Natural killer cell (primary cell): ENCODE results near the gene EID2B. TPM values are rescaled to one million over a fixed set of nuclear protein-coding genes. Genes with fewer than 3 reads are reported as not detected.

Experiments
- ATAC-seq, 3 donors: fragments of 150-1000 bp in 2 of 3; fragments of 200-7000 bp in 1 of 3; cut with Tn5 transposase; 1 replicate in 1 of 3; 2 replicates in 2 of 3; pipeline ENCODE4 v1.10.0; 2021; ENCODE audit warnings: mild to moderate bottlenecking in 2 of 3, moderate library complexity in 2 of 3
- DNase-seq, 2 donors: peaks; one replicate each; pipeline versions ENCODE4 v3.0.0 to v3.0.0-alpha.2; 2013 to 2021; ENCODE audit warnings: mixed read lengths in 1 of 2
- H3K27ac ChIP-seq: one replicate; pipeline ENCODE4 v1.5.1; 2013; ENCODE audit warnings: mild to moderate bottlenecking, low read length
- H3K27me3 ChIP-seq: one replicate; pipeline ENCODE4 v1.6.1; 2013; ENCODE audit warnings: low read length; ENCODE audit not compliant: control insufficient read depth, insufficient read depth
- H3K36me3 ChIP-seq: one replicate; pipeline ENCODE4 v1.6.1; 2013; ENCODE audit warnings: low read length; ENCODE audit not compliant: control insufficient read depth, insufficient read depth
- H3K4me1 ChIP-seq: one replicate; pipeline ENCODE4 v1.6.1; 2013; ENCODE audit warnings: low read length; ENCODE audit not compliant: control insufficient read depth, insufficient read depth
- H3K4me3 ChIP-seq: one replicate; pipeline ENCODE4 v1.5.1; 2013; ENCODE audit warnings: low read length
- H3K9me3 ChIP-seq: one replicate; pipeline ENCODE4 v1.6.1; 2013; ENCODE audit warnings: low read length; ENCODE audit not compliant: control insufficient read depth, insufficient read depth
- H3K27ac Mint-ChIP-seq, 2 donors: one replicate each; pipeline ENCODE4 v1.8.0; 2022; ENCODE audit warnings: mild to moderate bottlenecking in 2 of 2, mixed read lengths in 2 of 2, moderate library complexity in 1 of 2
- H3K27me3 Mint-ChIP-seq, 2 donors: one replicate each; pipeline ENCODE4 v1.8.0; 2022; ENCODE audit warnings: low read depth in 2 of 2, mixed read lengths in 2 of 2
- H3K36me3 Mint-ChIP-seq: one replicate; pipeline ENCODE4 v1.8.0; 2022; ENCODE audit warnings: mixed read lengths
- H3K4me1 Mint-ChIP-seq, 2 donors: one replicate each; pipeline ENCODE4 v1.8.0; 2022; ENCODE audit warnings: mixed read lengths in 2 of 2
- H3K4me3 Mint-ChIP-seq: one replicate; pipeline ENCODE4 v1.8.0; 2022; ENCODE audit warnings: mild to moderate bottlenecking, moderate library complexity, mixed read lengths
- H3K9me3 Mint-ChIP-seq, 2 donors: one replicate each; pipeline ENCODE4 v1.8.0; 2022; ENCODE audit warnings: mixed read lengths in 2 of 2
- WGBS: methylation state at CpG from one replicate; pipeline ENCODE4 v1.1.7; 2013; ENCODE audit warnings: missing lambda C conversion rate; ENCODE audit not compliant: insufficient coverage; 5-methylcytosine and 5-hydroxymethylcytosine counted together
- intact Hi-C: fragments of 100-400 bp; cut with micrococcal nuclease; formaldehyde crosslinking; loops from one replicate; pipeline ENCODE4 v1.14.2; 2022
- total RNA-seq, 4 donors: library from RNA; stranded (reverse); fragments of 120-200 nt in 1 of 4; gene quantifications; one replicate each; pipeline versions ENCODE4 v1.2.3 to v1.2.4, GENCODE V29; 2013 to 2022
- TF ChIP-seq, protein P1 (sequence below): fragments of 200-600 bp; IDR thresholded peaks from one replicate; pipeline ENCODE4 v1.8.0; 2022; ENCODE audit warnings: antibody characterized with exemption

The EID2B gene
- total RNA-seq, 3 donors from 2014 or later (not counting 1 experiment from before 2014, with no cell fraction given), result 4.6 to 6.7 (median 5.8) TPM

DNA sequence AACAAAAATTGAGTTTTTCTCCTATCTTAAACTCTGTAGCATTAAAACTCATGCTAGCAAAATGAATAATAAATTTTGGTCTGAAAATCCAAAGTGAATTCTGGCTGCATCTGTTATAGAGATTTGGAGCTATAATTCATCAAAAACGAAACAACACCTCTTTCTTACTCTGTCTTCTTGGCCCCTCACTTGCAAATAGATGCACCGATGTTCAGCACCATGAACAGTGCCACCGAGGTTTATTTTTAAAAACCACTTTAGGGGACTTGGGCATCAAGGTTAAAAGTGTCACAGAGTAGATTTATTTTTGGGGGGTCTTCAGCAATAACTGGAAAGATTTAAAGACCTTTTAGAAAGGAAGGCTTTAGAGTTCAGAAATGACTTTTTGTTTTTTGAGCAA lies 33.4 kb upstream of the EID2B start:
- H3K27me3 ChIP-seq, result peaks cover 6% of the 10 kb centered on the region
- Mint-ChIP-seq H3K36me3 (no peaks in the 10 kb centered on the region), H3K4me3 (no peak overlapping the region), H3K9me3 (no peaks in the 10 kb centered on the region), H3K4me1 (no peaks in the 10 kb centered on the region), H3K27me3 (peaks cover 13 to 22% of the 10 kb centered on the region in 2 donors), H3K27ac (no peak overlapping the region)
- ATAC-seq, result no peak
- no peak overlapping the region for H3K4me3 ChIP-seq
- no peaks in the 10 kb centered on the region for H3K4me1 ChIP-seq
- H3K36me3 ChIP-seq, result no peaks in the 10 kb centered on the region
- TF ChIP-seq, protein P1, sequence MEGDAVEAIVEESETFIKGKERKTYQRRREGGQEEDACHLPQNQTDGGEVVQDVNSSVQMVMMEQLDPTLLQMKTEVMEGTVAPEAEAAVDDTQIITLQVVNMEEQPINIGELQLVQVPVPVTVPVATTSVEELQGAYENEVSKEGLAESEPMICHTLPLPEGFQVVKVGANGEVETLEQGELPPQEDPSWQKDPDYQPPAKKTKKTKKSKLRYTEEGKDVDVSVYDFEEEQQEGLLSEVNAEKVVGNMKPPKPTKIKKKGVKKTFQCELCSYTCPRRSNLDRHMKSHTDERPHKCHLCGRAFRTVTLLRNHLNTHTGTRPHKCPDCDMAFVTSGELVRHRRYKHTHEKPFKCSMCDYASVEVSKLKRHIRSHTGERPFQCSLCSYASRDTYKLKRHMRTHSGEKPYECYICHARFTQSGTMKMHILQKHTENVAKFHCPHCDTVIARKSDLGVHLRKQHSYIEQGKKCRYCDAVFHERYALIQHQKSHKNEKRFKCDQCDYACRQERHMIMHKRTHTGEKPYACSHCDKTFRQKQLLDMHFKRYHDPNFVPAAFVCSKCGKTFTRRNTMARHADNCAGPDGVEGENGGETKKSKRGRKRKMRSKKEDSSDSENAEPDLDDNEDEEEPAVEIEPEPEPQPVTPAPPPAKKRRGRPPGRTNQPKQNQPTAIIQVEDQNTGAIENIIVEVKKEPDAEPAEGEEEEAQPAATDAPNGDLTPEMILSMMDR, result no peak
- no peak for DNase-seq
- intact Hi-C loops, result no loop called here
- no peaks in the 10 kb centered on the region for H3K9me3 ChIP-seq
- no peak overlapping the region for H3K27ac ChIP-seq
- 67% methylated on average over 1 of the region's 3 CpGs for WGBS

- H3K27ac ChIP-seq, result no peak overlapping the region
- peaks cover 3% of the 10 kb centered on the region for H3K27me3 ChIP-seq
- Mint-ChIP-seq H3K36me3 (no peaks in the 10 kb centered on the region), H3K4me3 (no peak overlapping the region), H3K4me1 (peaks cover 6 to 7% of the 10 kb centered on the region in 2 donors), H3K9me3 (no peaks in the 10 kb centered on the region), H3K27ac (no peak overlapping the region), H3K27me3 (peaks cover 11 to 12% of the 10 kb centered on the region in 2 donors)
- DNase-seq (no peak), ATAC-seq (no peak)
- no peak overlapping the region for H3K4me3 ChIP-seq
- TF ChIP-seq, protein P1, result no peak
- no peaks in the 10 kb centered on the region for H3K9me3 ChIP-seq
- WGBS, result 85% methylated on average over 2 of the region's 2 CpGs
- H3K4me1 ChIP-seq, result peaks cover 6% of the 10 kb centered on the region
- no peaks in the 10 kb centered on the region for H3K36me3 ChIP-seq
- intact Hi-C loops, result no loop called here
Observed at GRCh38 chr19:39563408-39563807, 30.8 kb upstream of the EID2B start.

- peaks cover 10% of the 10 kb centered on the region for H3K4me1 ChIP-seq
- peaks cover 5 to 12% of the 10 kb centered on the region in 2 donors for H3K27me3 Mint-ChIP-seq
- H3K9me3 Mint-ChIP-seq, result no peaks in the 10 kb centered on the region
- ATAC-seq (peak in 2 of 3 donors; percentile 34 to 47), DNase-seq (peak in 1 of 2 donors; percentile 50)
- peaks cover 13 to 14% of the 10 kb centered on the region in 2 donors for H3K4me1 Mint-ChIP-seq
- H3K4me3 Mint-ChIP-seq, result peak overlapping the region; percentile 51
- WGBS, result 50% methylated on average over 5 of the region's 6 CpGs
- TF ChIP-seq, protein P1, result no peak
- H3K27ac ChIP-seq, result peak overlapping the region; percentile 28
- peak overlapping the region; percentile 36 to 83 for H3K27ac Mint-ChIP-seq
- no peaks in the 10 kb centered on the region for H3K27me3 ChIP-seq
- no peaks in the 10 kb centered on the region for H3K36me3 ChIP-seq
- no peaks in the 10 kb centered on the region for H3K9me3 ChIP-seq
- H3K36me3 Mint-ChIP-seq, result no peaks in the 10 kb centered on the region
- no peak overlapping the region for H3K4me3 ChIP-seq
- intact Hi-C loops, result no loop called here
Observed at GRCh38 chr19:39558624-39559117, 26.0 kb upstream of the EID2B start.
